GM21423 (cell line): ENCODE results near the gene SLC15A1.
A peak's percentile ranks its signal among the peaks of the same experiment; 100 is the strongest.

Experiments
- ATAC-seq: cut with Tn5 transposase; IDR thresholded peaks from one replicate; pipeline ENCODE4 v1.9.1; 2021; ENCODE audit warnings: mild to moderate bottlenecking, moderate library complexity; ENCODE audit not compliant: unreplicated experiment

SLC15A1 gene

GRCh38 chr13:98707281-98707999 is 45.0 kb downstream of the SLC15A1 start:
- peak; percentile 76 for ATAC-seq

- no peak for ATAC-seq
Observed at GRCh38 chr13:98706446-98707110, 45.9 kb downstream of the SLC15A1 start.

DNA sequence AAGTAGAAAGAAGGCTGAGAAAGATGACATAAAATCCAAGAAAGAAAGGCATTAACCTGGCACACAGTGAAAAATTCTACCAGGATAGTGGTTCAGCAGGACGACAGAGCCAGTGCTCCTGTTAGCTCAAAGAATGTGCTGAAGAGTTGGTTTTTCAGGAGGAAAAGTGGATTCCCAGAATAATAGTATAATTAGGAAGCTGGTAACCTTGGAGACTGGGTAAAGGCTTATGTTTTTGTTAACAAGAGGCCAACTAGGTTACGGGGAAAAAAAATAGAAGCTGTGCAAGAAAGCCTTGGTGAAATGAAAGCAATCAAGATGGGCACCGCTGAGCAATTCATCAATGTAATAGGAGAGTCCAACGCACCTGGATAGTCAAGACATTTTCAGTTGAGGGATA is 54.7 kb downstream of the SLC15A1 start:
- ATAC-seq, result no peak

GRCh38 chr13:98693756-98694155 is 58.7 kb downstream of the SLC15A1 start:
- no peak for ATAC-seq

- no peak for ATAC-seq
Observed at GRCh38 chr13:98691360-98691759, 61.1 kb downstream of the SLC15A1 start.

DNA sequence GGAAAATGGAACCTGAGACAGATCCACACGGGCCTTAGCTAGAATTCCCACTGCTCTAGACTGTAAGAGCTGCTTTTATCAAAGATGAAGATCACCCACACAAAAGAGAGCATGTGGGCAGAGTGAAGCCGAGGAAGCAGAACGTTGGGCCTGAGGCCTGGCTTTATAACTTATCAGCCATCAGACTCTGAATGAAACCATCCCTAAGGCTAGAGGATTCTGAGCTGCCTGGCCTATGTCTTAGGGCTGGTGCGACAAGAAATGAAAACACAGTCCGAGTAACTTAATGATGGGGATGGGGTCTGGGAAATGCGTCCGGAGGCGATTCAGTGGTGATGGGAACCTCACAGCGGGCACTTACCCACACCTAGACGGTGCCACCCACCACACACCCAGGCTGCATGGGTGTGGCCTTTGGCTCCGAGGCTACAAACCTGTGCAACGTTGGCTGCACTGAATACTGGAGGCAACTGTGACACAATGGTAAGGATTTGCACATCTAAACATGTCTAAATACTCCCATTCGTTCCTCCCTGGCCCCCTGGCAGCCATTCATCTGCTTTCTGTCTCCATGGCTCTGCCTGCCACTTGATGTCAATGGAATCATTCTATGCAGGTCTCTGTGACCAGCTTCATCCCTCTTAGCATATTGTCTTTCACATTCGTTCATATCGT is 62.0 kb downstream of the SLC15A1 start:
- no peak for ATAC-seq

DNA sequence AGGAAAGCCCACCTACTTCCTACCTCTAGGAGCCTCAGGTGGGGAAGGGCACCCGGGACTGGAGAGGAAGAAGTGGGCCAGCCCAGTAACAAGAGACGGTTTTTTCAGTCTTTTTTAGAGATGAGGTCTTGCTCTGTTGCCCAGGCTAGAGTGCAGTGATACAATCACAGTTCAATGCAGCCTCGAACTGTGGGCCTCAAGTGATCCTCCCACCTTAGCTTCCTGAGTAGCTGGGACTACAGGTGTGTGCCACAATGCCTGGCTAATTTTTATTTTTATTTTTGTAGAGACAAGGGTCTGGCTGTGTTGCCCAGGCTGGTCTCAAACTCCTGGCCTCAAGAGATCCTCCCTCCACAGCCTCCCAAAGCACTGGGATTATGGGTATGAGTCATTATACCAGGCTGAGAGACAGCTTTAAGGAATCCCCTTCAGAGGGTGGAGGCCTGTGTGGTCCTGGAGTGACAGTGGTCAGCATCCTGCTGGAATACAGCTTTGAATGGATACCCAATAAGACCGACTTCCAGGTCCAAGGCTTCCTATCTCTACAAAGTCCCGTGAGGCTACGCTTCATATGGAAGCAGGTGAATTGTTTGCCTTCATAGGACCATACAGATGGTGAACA is 63.0 kb downstream of the SLC15A1 start:
- ATAC-seq, result no peak

GRCh38 chr13:98688373-98688772 is 64.1 kb downstream of the SLC15A1 start:
- ATAC-seq, result no peak

DNA sequence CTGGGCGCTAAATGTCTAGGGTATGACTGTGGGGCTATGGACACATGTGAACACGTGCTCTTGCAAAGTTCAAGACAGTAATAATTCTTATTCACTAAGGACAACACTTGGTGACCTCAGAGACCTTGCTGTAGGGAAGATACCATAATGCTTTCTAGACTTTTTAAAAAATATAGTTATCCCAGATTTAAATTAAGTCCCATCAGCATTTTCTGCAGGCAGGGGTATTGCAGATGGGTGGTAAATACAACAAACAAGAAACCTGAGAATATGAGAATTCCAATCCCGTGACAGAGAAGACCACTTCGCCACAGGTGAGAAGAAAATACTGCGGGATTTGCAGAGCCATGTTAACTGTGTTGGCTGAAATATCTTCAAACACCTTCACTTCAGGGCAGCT is 65.2 kb downstream of the SLC15A1 start:
- ATAC-seq, result no peak

DNA sequence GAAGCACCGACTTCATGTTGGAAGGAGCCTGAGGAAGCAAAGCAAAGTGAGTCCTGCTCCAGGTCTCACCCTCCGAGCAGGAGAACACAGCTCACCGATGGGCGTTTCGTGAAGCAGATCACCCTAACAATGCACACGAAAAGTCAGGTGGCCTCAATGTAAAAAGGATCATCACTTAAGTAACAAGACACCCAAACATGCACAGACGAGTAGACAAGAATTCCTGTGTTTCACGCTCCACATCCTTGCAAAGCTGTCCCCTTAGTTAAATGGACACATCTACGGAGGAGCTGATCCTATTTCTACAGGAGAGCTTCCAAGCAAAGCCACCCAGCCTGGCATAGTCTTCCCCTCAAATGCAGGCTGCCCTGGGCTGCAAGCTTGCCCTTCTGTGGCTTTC is 66.2 kb downstream of the SLC15A1 start:
- ATAC-seq, result no peak

DNA sequence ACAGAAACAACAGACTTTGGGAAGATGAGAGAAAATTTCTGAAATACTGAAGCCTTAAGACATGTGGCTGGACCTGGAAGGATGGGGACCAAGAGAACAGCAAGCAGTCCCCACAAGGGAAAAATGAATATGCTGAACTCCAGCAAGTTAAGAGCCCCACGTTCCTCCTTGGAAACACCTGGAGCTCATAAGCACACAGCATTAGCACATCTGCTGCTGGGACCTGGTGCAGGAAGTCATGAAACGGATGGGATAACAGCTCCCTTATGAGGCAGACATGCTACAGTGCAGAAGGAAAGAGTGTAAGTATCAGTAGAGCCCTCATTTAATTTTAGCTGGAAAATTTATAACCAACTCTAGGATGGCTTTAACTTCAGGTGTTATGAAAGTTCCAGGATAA is 67.3 kb downstream of the SLC15A1 start:
- no peak for ATAC-seq

DNA sequence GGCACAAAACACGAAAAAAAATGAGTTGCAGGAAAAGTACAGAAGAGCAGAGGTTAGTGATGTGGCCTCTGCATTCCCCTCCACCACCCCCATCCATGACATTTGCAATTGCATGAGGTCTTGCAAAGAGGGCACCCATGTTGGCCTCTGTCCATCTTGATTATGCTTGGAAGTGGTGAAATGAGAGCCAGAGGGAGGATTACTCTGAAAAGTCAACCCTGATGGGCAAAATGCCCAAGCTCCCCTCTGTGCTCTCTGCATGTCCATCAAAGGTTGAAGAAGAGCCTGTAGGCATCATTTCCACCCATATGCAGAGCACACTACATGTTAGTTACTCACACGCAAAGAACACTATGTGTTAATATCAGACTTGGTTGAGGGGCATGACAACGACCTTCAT is 71.4 kb downstream of the SLC15A1 start:
- ATAC-seq, result no peak

- ATAC-seq, result no peak
Observed at GRCh38 chr13:98678741-98679140, 73.7 kb downstream of the SLC15A1 start.

DNA sequence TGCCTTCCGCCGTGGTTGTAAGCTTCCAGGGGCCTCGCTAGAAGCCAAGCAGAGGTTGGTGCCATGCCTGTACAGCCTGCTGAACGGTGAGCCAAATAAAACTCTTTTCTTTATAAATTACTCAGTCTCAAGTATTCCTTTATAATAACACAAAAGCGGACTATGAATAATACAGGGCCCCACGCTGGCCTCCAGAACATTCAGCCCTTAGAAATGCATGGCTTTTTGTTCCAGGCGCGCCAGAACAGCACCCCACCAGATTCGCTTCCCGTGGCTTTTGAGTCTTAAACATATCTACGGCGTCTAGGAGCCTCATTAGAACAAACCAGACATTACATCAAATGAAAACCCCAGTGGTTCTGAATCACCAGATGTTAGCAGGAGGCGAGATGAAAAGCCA is 75.1 kb downstream of the SLC15A1 start:
- no peak for ATAC-seq

GRCh38 chr13:98676239-98676638 is 76.2 kb downstream of the SLC15A1 start:
- ATAC-seq, result no peak

- no peak for ATAC-seq
Observed at GRCh38 chr13:98675837-98676236, 76.6 kb downstream of the SLC15A1 start.

DNA sequence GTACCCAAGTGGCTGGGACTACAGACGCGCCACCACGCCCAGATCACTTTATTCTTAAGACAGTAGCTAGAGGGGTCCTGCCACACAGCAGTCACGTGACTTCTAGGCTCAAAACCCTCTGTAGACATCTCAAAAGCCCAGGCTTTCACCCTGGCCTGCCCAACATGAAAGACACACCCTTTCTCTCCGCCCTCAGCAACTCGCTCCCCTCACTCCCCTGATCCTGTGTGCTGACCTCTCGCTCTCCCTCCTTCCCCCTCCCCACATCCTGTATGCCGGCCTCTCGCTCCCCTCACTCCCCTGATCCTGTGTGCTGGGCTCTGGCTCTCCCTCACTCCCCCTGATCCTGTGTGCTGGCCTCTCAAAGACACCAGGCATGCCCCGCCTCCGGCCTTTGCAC is 77.4 kb downstream of the SLC15A1 start:
- no peak for ATAC-seq

- ATAC-seq, result peak; percentile 73
Observed at GRCh38 chr13:98672947-98673613, 79.4 kb downstream of the SLC15A1 start.

GRCh38 chr13:98668155-98668554 is 84.3 kb downstream of the SLC15A1 start:
- no peak for ATAC-seq

- no peak for ATAC-seq
Observed at GRCh38 chr13:98665638-98665995, 86.9 kb downstream of the SLC15A1 start.

GRCh38 chr13:98664924-98665637 is 87.4 kb downstream of the SLC15A1 start:
- peak; percentile 50 for ATAC-seq
